ENCODE measurements around the gene MYBL2. TPM values are rescaled to one million over a fixed set of nuclear protein-coding genes. Genes with fewer than 3 reads are reported as not detected.
A peak's percentile ranks its signal among the peaks of the same experiment; 100 is the strongest.

Gene MYBL2
- total and polyA plus RNA-seq, 10 donors = 8.2 to 60.0 (median 28.4) TPM

- Histone ChIP-seq H3K9me3 (no peaks in the 10 kb centered on the region), H3K4me1 (peaks cover 4 to 34% (median 16%) of the 10 kb centered on the region in 6 donors), H3K36me3 (peaks cover 0 to 16% (median 0%) of the 10 kb centered on the region in 6 donors), H3K27ac (no peak overlapping the region), H3K4me3 (no peak overlapping the region), H3K27me3 (replicated peaks in 1 of 7) (peaks cover 0 to 41% (median 17%) of the 10 kb centered on the region in 7 donors)
- TF ChIP-seq POLR2AphosphoS5 (IDR thresholded peaks at IDR 0.05) = no peak
- TF ChIP-seq CTCF (IDR thresholded peaks at IDR 0.05 in 8 of 11, conservative IDR thresholded peaks at IDR 0.05 in 3 of 11) = no peak
- TF ChIP-seq POLR2A (IDR thresholded peaks at IDR 0.05) = no peak
- intact Hi-C loops (cut with DNase I; ENCODE audit: low total_unique reads) = no loop called here
- DNase-seq = no peak
- whole genome bisulfite sequencing, 5 donors = 87 to 100% (median 96%) methylated on average over 2 of the region's 2 CpGs
Observed at GRCh38 chr20:43670423-43670822, 3.5 kb downstream of the MYBL2 start.

GRCh38 chr20:43676368-43676767, 9.5 kb downstream of the MYBL2 start:
- TF ChIP-seq POLR2AphosphoS5 (IDR thresholded peaks at IDR 0.05) = no peak
- no peak for TF ChIP-seq POLR2A (IDR thresholded peaks at IDR 0.05)
- TF ChIP-seq CTCF (IDR thresholded peaks at IDR 0.05 in 8 of 11, conservative IDR thresholded peaks at IDR 0.05 in 3 of 11) = no peak
- Histone ChIP-seq H3K4me1 (peaks cover 0 to 24% (median 0%) of the 10 kb centered on the region in 6 donors), H3K4me3 (no peak overlapping the region), H3K36me3 (peaks cover 0 to 23% (median 0%) of the 10 kb centered on the region in 6 donors), H3K9me3 (no peaks in the 10 kb centered on the region), H3K27me3 (replicated peaks in 1 of 7) (no peaks in the 10 kb centered on the region), H3K27ac (no peak overlapping the region)
- DNase-seq = no peak
- intact Hi-C loops (cut with DNase I; ENCODE audit: low total_unique reads) = no loop called here
- 94 to 97% (median 96%) methylated on average over 5 of the region's 5 CpGs for WGBS, 5 donors

- WGBS, 5 donors = 79 to 88% (median 81%) methylated on average over 7 of the region's 7 CpGs
- Histone ChIP-seq H3K27ac (peak overlapping the region; percentile 51 to 91 (median 79)), H3K4me1 (peaks cover 0 to 40% (median 4%) of the 10 kb centered on the region in 6 donors), H3K27me3 (replicated peaks in 1 of 7) (no peaks in the 10 kb centered on the region), H3K36me3 (peaks cover 0 to 21% (median 0%) of the 10 kb centered on the region in 6 donors), H3K4me3 (peak overlapping the region in 2 of 8 donors; percentile 4 to 43), H3K9me3 (no peaks in the 10 kb centered on the region)
- no peak for TF ChIP-seq POLR2AphosphoS5 (IDR thresholded peaks at IDR 0.05)
- TF ChIP-seq POLR2A (IDR thresholded peaks at IDR 0.05) = no peak
- TF ChIP-seq CTCF (IDR thresholded peaks at IDR 0.05 in 8 of 11, conservative IDR thresholded peaks at IDR 0.05 in 3 of 11) = no peak
- no peak for DNase-seq
- intact Hi-C loops (cut with DNase I; ENCODE audit: low total_unique reads) = no loop called here
Observed at GRCh38 chr20:43680981-43681380, 14.1 kb downstream of the MYBL2 start.

GRCh38 chr20:43681468-43681942, 14.6 kb downstream of the MYBL2 start:
- peak in 1 of 3 donors; percentile 5 for TF ChIP-seq POLR2AphosphoS5 (IDR thresholded peaks at IDR 0.05)
- TF ChIP-seq CTCF (IDR thresholded peaks at IDR 0.05 in 8 of 11, conservative IDR thresholded peaks at IDR 0.05 in 3 of 11) = peak in 2 of 11 experiments; percentile 8 to 12
- TF ChIP-seq POLR2A (IDR thresholded peaks at IDR 0.05) = no peak
- H3K9me3 ChIP-seq = no peaks in the 10 kb centered on the region
- H3K27ac ChIP-seq = peak overlapping the region; percentile 51 to 91 (median 79)
- H3K27me3 ChIP-seq (replicated peaks in 1 of 7) = no peaks in the 10 kb centered on the region
- peak; percentile 83 for DNase-seq
- 59 to 72% (median 66%) methylated on average over 6 to 8 of the region's 8 CpGs for WGBS, 5 donors
- peaks cover 0 to 40% (median 4%) of the 10 kb centered on the region in 6 donors for H3K4me1 ChIP-seq
- peak overlapping the region in 2 of 8 donors; percentile 4 to 43 for H3K4me3 ChIP-seq
- intact Hi-C loops (cut with DNase I; ENCODE audit: low total_unique reads) = no loop called here
- peaks cover 0 to 23% (median 0%) of the 10 kb centered on the region in 6 donors for H3K36me3 ChIP-seq

Data from spleen (tissue), 11 donors.